NCI-H526 treated with DMSO at 0.1 percent for 48 hours (cell line): ENCODE data around the gene SMR3A.

Source experiments
- DNase-seq: peaks from one replicate; lab custom pipeline; 2025; lab: John Stamatoyannopoulos, UW

SMR3A gene

GRCh38 chr4:70360460-70360859 lies at the start of gene SMR3A:
TSS of gene SMR3A (plus strand) at chr4:70360760. CDS start at chr4:70362116, 1,356 bp downstream.
- DNase-seq: no peak

DNA sequence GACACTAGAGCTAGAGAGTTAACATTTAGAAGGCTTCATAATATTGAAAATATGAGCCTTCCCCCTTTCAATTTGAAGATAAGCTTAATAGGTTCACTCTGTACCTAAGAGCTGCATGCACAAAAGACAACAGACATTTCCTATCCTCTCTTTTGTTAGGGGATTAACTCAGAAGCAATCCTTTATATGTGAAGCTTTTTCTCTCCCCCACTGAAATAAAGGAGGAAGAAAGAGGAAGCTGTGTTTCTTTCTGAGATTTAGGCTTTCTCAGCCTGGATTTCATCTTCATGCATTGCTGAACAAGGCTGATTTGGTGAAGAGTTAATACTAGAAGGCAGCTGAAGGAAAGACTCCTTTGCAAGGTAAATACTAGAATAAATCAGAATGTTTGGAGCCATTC lies 46.8 kb upstream of the SMR3A start:
- DNase-seq: no peak

DNA sequence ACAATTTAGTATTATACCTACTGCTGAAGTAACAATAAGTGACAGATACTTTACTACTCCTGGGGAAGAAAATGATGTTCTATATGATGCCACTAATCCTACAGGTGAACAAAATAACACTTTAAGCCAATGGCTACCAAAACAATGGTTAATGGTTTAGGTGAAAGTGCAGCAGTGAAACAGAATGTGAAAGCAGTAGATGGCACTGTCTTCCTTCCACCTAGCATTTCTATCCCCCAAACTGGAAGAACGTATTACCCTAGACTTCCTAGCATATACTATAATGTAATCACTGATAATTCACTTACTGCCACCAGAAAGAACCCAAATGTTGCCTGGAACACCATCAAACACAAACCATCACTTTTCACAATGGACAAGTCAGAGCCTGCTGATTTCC lies 44.6 kb upstream of the SMR3A start:
- DNase-seq: no peak

- no peak for DNase-seq
These were observed 34.5 kb upstream of the SMR3A start for GRCh38 chr4:70326052-70326451.

GRCh38 chr4:70334681-70335080 lies 25.9 kb upstream of the SMR3A start, which contains the start of gene CABS1:
TSS of gene CABS1 (plus strand) at chr4:70334981. CDS start at chr4:70335040, 59 bp downstream.
- no peak for DNase-seq

DNA sequence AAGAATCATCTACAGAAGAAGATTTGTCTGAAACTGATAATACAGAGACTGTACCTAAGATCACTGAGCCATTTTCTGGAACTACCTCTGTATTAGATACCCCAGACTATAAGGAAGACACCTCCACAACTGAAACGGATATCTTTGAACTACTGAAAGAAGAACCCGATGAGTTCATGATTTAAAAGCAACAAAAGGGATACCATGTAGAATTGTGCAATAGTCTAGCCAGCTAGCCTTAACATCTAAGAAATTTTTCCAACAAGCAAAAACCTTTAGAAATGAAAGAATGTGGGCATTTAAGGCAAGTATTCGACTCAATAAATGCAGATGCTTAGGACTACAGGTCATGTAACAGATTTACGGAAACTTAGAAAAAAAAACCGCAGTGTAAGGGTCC lies 24.5 kb upstream of the SMR3A start:
- DNase-seq: no peak

- no peak for DNase-seq
These were observed 22.6 kb upstream of the SMR3A start for GRCh38 chr4:70337886-70338420.

GRCh38 chr4:70356185-70356584 lies 4.4 kb upstream of the SMR3A start:
- no peak for DNase-seq

DNA sequence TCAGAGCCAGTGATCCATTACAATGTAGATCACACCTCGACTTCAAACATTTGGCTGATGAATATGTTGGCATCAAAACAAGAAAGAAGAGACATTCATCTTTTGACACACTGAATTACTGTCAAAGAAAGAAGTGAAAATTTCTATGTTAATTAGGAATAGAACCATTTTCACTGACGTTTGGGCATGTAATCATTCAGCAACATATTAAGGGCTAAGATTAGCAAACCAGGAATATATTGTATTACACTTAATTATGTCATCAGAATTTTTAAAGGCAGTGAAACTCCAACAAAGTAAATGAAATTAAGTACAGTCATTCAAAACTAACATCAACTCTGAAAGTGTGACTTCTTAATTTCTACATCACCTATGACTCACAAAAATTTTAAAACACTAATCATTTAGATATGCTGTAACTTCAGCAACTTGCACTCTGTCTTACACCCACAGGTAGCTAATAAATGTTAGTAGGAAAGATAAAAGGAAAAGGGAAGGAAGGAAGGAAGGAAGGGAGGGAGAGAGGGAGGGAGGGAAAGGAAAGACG lies 1.4 kb upstream of the SMR3A start:
- DNase-seq: no peak

DNA sequence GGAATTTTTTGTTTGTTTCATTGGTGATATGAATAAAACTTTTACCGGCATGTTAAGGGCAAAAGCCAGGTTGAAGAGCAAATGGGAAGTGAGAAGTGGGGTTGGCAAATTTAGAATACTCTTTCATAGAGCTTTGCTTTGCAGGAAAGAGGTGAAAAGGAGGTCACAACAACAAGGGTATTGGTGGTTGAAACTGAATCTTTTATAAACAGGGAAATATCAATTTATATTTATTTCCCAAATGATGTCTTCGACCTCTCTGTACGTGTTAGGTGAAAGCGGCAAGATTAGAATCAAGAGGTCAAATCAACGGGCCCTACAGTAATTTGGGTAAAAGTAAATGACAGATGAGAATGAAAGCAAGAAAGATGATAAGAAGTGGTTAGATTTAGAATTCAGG lies 3.4 kb downstream of the SMR3A start:
- DNase-seq: no peak

GRCh38 chr4:70365479-70365878 lies 4.9 kb downstream of the SMR3A start:
- DNase-seq: no peak

GRCh38 chr4:70367813-70368212 lies 7.3 kb downstream of the SMR3A start:
- DNase-seq: no peak

DNA sequence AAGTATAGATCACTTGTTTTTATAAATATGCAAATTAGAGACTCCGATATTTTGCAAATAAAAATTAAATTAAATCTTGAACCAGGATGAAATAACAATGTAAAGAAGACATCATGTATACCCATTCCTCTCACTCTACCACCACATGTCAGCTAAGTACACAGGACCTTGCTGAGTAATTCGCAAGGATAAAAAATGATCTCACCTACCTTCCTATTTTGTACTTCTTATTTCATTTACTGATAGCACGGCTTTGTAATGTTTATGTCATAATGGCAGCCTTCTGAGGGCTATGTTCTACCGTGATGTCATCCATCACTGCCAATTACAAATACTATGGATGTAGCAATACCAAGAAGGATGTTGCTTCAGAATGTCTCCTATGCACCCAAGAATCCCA lies 11.4 kb downstream of the SMR3A start:
- no peak for DNase-seq

DNA sequence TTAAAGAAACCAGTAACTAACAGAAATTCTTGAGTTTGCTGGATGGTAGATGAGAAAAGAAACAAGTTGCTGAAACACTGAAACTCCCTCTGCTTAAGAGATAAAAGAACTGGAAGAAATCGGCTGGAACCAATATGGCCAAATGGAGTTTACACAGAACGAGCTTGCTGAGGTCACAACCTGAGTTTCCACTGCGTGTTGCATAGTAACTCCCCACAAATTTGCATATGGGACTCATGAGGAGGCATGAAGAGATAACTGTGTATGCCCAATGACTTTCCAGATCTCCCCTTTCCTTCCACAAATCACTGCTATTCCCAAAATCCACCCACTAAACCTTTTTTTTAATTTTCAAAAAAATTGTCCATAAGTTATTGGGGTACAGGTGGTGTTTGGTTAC lies 12.2 kb downstream of the SMR3A start:
- no peak for DNase-seq

- DNase-seq: no peak
These were observed 20.0 kb downstream of the SMR3A start for GRCh38 chr4:70380578-70380977.

DNA sequence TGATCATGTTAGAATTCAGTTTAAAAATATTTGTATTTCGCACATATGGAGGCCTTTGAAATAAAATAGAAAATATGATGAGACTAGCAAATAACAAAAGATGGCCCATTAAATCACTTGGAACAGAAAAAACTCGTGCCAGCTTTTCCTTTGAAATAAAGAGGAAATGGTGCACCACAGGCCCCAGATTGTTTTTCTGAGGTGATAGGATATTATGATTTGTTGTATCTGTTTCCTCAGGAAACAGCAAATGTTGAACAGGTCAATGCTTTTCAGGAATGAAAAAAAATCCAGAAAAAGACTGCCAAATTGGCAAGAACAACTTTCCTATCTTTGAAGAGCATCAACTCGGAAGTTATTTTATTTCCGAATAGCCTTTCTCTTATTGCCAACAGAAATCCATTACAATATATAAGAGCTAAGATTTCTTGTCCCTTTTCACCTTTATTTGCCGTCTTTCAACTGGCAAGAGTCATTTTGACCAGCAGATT lies 22.2 kb downstream of the SMR3A start, which contains the start of gene SMR3B:
SMR3B (plus strand) TSS at position 441 of the 491 bp plus-strand sequence. CDS start 1,380 bp downstream, outside the sequence.
- DNase-seq: no peak

GRCh38 chr4:70392057-70392776 lies 31.7 kb downstream of the SMR3A start:
- DNase-seq: no peak

DNA sequence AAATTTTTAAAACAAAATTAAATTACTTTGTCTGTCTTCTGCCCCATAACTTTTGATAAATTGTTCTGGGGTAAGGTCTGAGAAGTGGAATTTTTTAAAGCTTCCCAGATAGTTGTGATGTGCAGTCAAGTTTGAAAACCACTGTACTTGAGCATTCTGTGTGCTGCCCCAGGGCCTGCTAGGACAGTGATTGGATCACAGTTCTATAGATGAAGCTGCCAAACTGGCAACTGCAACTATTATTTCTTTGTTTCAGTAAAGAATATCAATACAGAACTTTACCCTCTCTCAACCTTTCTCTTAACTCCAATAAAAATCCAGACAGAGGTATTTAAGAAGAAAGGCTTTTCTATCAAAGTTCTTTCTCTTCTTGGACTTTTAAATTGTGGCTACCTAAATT lies 37.0 kb downstream of the SMR3A start, which contains the start of gene OPRPN:
OPRPN (plus strand) TSS at position 361 of the 400 bp plus-strand sequence. CDS start 1,346 bp downstream, outside the sequence.
- no peak for DNase-seq

- no peak for DNase-seq
These were observed 38.8 kb downstream of the SMR3A start for GRCh38 chr4:70399319-70399718.

GRCh38 chr4:70402762-70403161 lies 42.2 kb downstream of the SMR3A start:
- no peak for DNase-seq

DNA sequence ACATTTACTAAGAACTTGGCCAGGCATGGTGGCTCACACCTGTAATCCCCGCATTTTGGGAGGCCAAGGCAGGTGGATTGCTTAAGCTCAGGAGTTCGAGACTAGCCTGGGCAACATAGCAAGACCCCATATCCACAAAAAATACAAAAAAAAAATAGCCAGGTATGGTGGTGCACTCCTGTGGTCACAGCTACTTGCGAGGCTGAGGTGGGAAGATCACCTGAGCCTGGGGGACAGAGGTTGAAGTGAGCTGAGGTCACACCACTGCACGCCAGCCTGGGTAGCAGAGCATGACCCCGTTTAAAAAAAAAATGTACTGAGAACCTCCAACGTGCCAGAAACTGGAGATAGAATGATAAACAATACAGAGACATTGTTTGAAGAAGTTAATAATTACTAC lies 45.2 kb downstream of the SMR3A start:
- DNase-seq: no peak
